Calu3 (cell line): Measurements from ENCODE around the gene SPATA16. TPM values are rescaled to one million over a fixed set of nuclear protein-coding genes. Genes with fewer than 3 reads are reported as not detected.

Experiments
- BruUV-seq: library from RNA; stranded (reverse); fragments of 400-500 nt; replicated peaks from 2 replicates; lab custom pipeline; 2021; lab: Mats Ljungman, UMichigan
- CTCF ChIA-PET: fragments of 300-600 bp; sonication (Branson Sonifier 250); formaldehyde crosslinking; loops from one replicate; lab custom pipeline; 2022; ENCODE audit warnings: antibody characterized with exemption; lab: Charles Lee
- DNase-seq: peaks from one replicate; pipeline ENCODE4 v3.0.0; 2022
- H3K27ac Mint-ChIP-seq: one replicate; pipeline ENCODE4 v1.8.0; 2022; ENCODE audit warnings: mixed read lengths; ENCODE audit not compliant: unreplicated experiment
- H3K27me3 Mint-ChIP-seq: one replicate; pipeline ENCODE4 v1.8.0; 2022; ENCODE audit warnings: mixed read lengths; ENCODE audit not compliant: unreplicated experiment
- H3K36me3 Mint-ChIP-seq: one replicate; pipeline ENCODE4 v1.8.0; 2022; ENCODE audit warnings: mild to moderate bottlenecking, moderate library complexity, mixed read lengths; ENCODE audit not compliant: insufficient read depth, unreplicated experiment
- H3K4me1 Mint-ChIP-seq: one replicate; pipeline ENCODE4 v1.8.0; 2022; ENCODE audit warnings: mild to moderate bottlenecking, low read depth, mixed read lengths; ENCODE audit not compliant: unreplicated experiment
- H3K4me3 Mint-ChIP-seq: one replicate; pipeline ENCODE4 v1.8.0; 2022; ENCODE audit warnings: mild to moderate bottlenecking, low read depth, moderate library complexity, mixed read lengths; ENCODE audit not compliant: unreplicated experiment
- H3K9me3 Mint-ChIP-seq: one replicate; pipeline ENCODE4 v1.8.0; 2022; ENCODE audit warnings: low read depth, mixed read lengths; ENCODE audit not compliant: unreplicated experiment
- intact Hi-C: fragments of 100-400 bp; cut with micrococcal nuclease; formaldehyde crosslinking; loops from one replicate; pipeline ENCODE4 v1.10.0; 2022; ENCODE audit not compliant: unreplicated experiment
- total RNA-seq: library from RNA; stranded (reverse); gene quantifications from 2 replicates; pipeline ENCODE4 v1.2.3, GENCODE V29; 2022
- TF ChIP-seq, protein P1 (sequence below): fragments of 200-600 bp; IDR thresholded peaks from one replicate; pipeline ENCODE4 v1.8.0; 2022; ENCODE audit warnings: antibody characterized with exemption; ENCODE audit not compliant: unreplicated experiment

SPATA16 gene
- total RNA-seq, 1 experiment from 2014 or later, result not detected

DNA sequence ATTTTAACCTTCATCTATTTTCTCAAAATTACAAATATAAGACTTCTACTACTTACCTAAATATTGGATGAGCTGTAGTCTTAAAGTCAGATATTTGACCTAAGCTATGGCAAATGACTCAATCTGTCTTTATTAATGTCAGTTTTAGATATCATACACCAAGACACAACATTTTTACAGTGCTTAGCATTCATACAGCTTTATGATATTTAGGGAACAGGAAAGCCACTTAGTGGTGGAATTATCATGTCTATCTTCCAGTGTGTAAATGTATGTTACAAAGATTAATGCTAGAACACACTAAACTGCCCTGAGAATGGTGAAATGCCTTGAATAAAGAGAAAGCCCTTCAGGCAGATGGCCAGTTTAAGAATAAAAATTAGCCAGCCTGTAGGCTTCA is 135.0 kb downstream of the SPATA16 start:
- BruUV-seq, result no TSS peak
- H3K27ac Mint-ChIP-seq, result no peak overlapping the region
- H3K4me3 Mint-ChIP-seq, result no peak overlapping the region
- CTCF ChIA-PET, result interaction anchor here (0.6 kb wide), 1 partner anchor 500 kb away, joined by 12 read pairs; no protein-coding TSS in a partner anchor
- H3K27me3 Mint-ChIP-seq, result no peaks in the 10 kb centered on the region
- no peaks in the 10 kb centered on the region for H3K9me3 Mint-ChIP-seq
- no peaks in the 10 kb centered on the region for H3K36me3 Mint-ChIP-seq
- intact Hi-C loops, result no loop called here
- H3K4me1 Mint-ChIP-seq, result no peaks in the 10 kb centered on the region
- DNase-seq, result no peak
- TF ChIP-seq, protein P1, sequence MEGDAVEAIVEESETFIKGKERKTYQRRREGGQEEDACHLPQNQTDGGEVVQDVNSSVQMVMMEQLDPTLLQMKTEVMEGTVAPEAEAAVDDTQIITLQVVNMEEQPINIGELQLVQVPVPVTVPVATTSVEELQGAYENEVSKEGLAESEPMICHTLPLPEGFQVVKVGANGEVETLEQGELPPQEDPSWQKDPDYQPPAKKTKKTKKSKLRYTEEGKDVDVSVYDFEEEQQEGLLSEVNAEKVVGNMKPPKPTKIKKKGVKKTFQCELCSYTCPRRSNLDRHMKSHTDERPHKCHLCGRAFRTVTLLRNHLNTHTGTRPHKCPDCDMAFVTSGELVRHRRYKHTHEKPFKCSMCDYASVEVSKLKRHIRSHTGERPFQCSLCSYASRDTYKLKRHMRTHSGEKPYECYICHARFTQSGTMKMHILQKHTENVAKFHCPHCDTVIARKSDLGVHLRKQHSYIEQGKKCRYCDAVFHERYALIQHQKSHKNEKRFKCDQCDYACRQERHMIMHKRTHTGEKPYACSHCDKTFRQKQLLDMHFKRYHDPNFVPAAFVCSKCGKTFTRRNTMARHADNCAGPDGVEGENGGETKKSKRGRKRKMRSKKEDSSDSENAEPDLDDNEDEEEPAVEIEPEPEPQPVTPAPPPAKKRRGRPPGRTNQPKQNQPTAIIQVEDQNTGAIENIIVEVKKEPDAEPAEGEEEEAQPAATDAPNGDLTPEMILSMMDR, result no peak

DNA sequence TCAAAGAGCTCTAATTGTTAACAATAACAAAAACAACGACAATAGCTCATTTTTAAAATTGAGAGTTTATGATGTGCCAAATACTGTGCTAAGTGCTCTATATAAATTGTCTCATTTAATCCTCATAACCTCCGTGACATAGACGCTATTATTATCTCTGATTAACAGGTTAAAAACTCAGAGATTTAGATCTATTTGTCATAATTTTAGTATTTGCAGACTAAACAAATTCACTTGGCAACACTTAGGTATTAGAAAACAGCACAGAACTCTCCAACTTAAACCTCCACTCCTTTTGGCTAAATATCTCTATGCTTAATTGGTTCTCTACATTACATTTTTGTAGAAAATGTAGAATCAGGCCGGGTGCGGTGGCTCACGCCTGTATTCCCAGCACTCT is 136.4 kb downstream of the SPATA16 start:
- TF ChIP-seq, protein P1, result no peak
- H3K27me3 Mint-ChIP-seq, result no peaks in the 10 kb centered on the region
- CTCF ChIA-PET, result interaction anchor here (0.7 kb wide), 2 partner anchors 10 to 51 kb away, joined by 8 read pairs; no protein-coding TSS in a partner anchor
- intact Hi-C loops, result no loop called here
- no peaks in the 10 kb centered on the region for H3K36me3 Mint-ChIP-seq
- no peaks in the 10 kb centered on the region for H3K9me3 Mint-ChIP-seq
- no TSS peak for BruUV-seq
- no peak overlapping the region for H3K27ac Mint-ChIP-seq
- H3K4me1 Mint-ChIP-seq, result no peaks in the 10 kb centered on the region
- no peak for DNase-seq
- H3K4me3 Mint-ChIP-seq, result no peak overlapping the region

DNA sequence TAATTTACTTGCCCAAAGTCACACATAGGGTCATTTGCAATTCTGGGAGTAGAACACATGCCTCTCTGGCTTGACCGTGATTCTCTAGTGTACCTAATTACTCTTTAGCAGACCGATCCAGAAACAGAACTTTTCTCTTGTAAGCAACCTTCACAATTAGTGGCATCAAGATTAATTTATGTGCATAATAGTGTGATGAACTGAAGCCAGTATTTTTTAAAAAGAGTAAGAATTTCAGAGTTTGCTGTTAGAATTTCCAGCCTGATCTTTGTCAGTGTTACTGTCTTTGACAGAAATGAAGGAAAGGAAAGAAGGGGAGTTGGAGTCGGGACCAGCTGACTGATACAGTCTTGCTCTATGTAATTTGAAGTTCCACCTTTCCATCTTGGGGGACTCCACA is 137.1 kb downstream of the SPATA16 start:
- Mint-ChIP-seq H3K4me3 (no peak overlapping the region), H3K9me3 (no peaks in the 10 kb centered on the region), H3K27ac (no peak overlapping the region), H3K27me3 (no peaks in the 10 kb centered on the region), H3K4me1 (no peaks in the 10 kb centered on the region), H3K36me3 (no peaks in the 10 kb centered on the region)
- no peak for DNase-seq
- TF ChIP-seq, protein P1, result no peak
- intact Hi-C loops, result no loop called here
- CTCF ChIA-PET, result no interaction called here
- BruUV-seq, result no TSS peak

DNA sequence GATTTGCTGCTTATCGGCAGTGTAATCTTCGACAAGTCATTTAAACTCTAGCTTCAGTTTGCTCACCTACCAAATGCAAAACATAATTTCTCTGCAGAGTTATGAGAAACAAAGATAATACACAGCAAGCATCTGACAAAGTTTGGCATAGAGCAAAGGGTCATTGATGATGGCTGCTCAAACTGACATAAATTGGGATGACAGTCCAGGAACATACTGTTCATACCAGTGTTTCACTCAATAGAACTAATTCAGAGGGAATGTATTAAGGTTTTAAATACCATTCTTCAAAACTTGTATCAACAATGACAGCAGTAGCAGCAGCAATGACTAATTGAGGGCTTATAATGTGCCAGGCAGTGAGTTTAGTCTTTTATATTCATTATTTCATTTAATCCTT is 137.6 kb downstream of the SPATA16 start:
- H3K4me3 Mint-ChIP-seq, result no peak overlapping the region
- no peak for DNase-seq
- no peaks in the 10 kb centered on the region for H3K9me3 Mint-ChIP-seq
- TF ChIP-seq, protein P1, result no peak
- no peaks in the 10 kb centered on the region for H3K27me3 Mint-ChIP-seq
- H3K27ac Mint-ChIP-seq, result no peak overlapping the region
- H3K4me1 Mint-ChIP-seq, result no peaks in the 10 kb centered on the region
- no TSS peak for BruUV-seq
- intact Hi-C loops, result no loop called here
- H3K36me3 Mint-ChIP-seq, result no peaks in the 10 kb centered on the region
- CTCF ChIA-PET, result no interaction called here
